OCI-LY7 (cell line): ENCODE data around the gene PLA2G4A.

Experiments
- CTCF ChIP-seq: fragments of 200-600 bp; sonication (generic); conservative IDR thresholded peaks from 2 replicates; pipeline ENCODE4 v1.5.1; 2014; ENCODE audit warnings: mild to moderate bottlenecking, antibody characterized with exemption, low read length, moderate library complexity, mixed read lengths
- EZH2phosphoT487 ChIP-seq: fragments of 200-600 bp; sonication (generic); IDR thresholded peaks from 2 replicates; pipeline ENCODE4 v1.6.1; 2018; ENCODE audit warnings: low read depth, borderline replicate concordance, mild to moderate bottlenecking, mixed run types, antibody characterized with exemption, low read length, moderate library complexity, mixed read lengths

- TF ChIP-seq CTCF (no peak), EZH2phosphoT487 (no peak)
Observed at GRCh38 chr1:186843226-186843625, 14.5 kb downstream of the PLA2G4A start.
